SIG-M5 (cell line): ENCODE measurements around the gene CLIC1.

Experiments used
- DNase-seq: peaks from one replicate; lab custom pipeline; 2025; lab: John Stamatoyannopoulos, UW

Gene CLIC1

DNA sequence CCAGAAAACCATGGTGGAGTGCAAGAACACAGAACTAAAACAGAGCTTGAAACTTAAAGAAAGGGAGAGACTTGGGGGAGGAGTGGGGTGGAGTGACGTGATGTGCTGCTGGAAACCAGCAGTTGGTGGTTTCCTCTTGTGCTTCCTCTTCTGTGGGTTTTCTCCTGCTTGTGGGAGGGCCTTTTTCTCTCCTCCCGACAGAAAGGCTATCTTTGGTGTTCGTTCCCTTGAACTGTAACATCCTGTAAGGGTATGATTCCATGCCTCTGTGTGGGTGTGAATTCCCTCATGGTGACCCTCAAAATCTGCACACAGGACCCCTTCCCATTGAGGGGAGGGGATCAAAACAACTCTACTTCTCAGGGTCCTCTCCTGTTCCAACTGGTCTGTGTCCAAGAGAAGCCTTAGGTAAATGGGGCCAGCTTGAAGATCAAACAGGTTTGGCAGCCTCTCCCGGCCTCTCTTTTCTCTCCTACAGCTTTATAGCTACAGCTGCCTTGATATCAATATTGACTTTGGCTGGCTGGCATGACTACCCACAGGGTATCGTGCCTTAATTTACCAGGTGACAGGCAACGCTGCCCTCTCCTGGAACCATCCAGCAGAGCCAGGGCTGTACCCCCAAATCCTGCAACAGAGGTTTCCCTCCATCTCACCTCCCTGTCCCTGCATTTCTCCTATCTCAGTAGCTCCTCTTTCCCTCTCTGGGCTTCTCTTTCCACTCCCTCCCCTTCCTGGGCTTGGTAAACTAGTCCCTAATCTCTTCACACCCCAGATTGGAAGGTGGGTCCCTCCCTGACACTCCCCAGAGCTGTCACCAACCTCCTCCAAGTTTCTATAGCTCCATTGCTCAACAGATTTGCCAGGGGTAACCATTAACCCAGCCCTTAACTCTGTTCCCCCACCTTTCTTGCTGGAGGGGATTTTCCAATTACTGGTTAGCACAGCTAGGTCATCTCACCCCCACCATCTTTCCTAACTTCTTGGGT, 2.0 kb upstream of the CLIC1 start:
- DNase-seq: peak; percentile 96

DNA sequence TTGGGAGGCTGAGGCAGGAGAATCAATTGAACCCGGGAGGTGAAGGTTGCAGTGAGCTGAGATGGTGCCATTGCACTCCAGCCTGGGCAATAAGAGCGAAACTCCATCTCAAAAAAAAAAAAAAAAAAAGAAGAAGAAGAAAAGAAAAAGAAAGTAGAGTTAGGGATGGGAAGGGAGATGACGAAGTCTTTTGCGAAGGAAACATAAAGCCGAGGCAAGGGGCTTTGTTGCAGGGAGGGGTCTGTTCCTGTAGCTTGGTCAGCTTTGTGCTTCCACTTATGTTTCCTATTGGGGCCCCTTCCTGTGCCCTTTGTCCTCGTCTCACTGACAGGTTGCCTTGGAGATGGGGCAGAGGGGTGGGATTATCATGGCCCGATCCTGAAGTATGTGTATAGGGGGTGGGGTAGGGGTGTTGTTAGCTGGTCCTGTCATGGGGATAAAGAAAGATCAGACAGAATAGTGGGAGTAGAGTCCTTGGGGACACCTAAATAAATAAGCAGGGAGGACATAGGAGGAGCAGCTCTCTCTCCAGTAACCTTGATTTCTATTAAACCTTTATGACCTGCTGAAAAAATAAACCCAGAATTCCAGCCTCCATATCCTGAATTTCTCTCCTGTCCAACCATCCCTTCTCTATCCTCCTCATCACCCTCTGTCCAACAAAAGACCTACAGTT, 1.1 kb upstream of the CLIC1 start:
- peak; percentile 1 for DNase-seq

DNA sequence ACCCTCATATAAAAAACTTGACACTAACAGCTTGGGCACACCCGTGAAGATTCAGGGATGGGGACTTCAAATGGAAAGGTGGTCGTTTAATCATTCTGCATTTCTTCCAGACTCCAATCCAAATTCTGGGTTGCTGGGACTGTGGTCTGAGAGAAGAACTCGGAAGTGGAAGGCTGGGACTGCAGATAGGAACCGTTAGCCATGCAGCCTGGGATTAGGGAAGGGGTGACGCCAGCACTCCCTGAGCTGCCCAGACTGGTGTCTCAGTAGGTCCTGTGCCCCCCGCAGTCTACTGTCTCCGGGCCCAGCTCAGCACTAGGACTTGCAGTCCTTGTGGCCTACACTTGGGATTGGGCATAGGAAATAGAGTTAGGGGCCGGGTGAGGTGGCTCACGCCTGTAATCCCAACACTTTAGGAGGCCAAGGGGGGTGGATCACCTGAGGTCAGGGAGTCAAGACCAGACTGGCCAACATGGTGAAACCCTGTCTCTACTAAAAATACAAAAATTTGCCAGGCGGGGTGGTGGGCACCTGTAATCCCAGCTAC, 511 bp upstream of the CLIC1 start:
- no peak for DNase-seq

DNA sequence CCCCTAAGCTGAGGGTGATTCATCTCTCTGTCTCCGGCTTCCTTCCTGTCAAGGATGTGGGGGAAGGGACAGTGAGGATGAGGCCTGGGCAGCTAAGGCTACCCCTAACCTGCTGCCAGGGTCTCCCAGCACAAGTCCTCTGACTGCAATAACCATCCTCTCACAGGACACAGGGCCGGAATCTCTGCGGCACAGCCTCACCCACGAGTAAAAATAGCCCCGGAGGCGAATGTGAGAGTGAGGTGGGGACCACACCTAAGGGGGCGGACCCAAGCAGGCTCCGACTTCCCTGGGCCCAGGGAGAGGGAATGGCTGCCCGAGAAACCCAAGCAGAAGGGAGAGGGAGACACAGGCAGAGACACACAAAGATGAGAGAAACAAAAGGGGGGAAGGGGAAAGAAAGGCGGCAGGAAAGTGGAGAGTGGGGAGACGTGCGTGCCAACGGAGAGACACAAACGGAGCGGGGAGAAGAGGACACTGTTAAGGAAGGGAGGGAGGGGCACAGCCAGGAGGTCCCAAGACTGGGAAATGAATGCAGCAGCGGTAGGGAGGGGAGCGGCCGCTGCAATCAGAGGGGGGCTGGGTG, 1.4 kb downstream of the CLIC1 start:
- no peak for DNase-seq

DNA sequence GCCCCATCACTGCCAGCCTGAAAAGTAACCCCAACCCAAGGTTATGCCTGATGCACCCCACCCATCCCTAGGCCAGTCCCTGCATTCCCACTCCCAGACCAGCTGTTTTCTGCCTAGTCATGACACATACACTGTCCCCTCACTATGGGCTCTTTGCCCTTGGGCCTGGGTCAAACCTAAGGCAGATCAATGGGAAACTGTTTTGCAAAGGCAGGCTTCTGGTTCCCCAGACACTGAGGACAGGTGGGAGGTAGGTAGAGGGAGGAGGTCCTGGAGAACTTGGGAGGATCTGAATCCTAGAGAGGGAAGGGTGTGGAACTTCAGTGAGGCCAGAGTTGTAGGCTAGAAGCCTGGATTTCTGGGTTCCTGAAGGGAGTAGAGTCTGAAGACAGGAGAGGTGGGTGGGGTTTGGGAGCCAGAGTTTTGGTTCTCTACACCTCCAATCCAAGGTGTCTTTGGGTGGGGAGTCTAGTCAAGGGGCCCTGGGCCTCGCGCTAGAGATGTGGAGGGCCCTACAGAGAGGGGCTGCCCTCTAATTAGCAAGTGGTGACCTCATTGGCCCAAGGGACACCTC, 2.0 kb downstream of the CLIC1 start:
- no peak for DNase-seq

DNA sequence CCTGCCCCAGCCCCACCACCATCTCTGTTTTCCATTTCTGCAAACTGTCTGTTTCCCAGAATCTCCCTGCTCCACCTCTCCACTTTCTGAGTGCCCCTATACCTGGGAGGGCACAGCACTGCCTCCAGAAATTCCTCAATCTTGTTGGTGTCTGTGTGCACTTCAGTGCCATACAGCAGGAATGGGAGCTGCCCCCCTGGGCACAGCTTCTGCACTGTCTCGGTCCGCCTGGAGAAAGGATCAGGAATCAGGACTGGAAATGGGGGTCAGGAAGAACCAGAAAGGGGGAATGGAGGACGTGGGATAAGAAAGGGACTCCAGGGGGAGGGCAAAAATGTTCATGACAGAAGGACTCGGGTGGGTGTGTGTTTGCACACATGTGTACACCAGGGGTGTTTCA, 2.6 kb downstream of the CLIC1 start:
- no peak for DNase-seq

DNA sequence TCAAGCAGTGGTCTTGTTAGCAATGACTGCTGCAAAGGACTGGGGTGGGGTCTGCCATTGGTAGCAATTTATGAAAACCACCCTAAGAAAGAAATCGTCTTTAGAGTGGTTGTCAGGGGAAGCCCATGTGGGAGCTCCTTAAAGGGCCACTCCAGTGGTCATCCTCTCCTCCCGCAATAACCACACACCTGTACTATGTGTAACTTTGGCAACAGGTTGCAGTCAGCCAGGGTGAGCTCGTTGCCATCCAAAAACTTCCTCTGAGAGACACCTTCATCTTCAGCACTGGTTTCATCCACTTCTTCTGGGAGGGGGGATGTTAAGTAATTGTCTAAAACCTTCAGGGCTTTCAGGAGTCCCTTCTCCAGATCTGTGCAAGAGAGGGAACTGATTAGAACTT, 4.3 kb downstream of the CLIC1 start:
- no peak for DNase-seq

DNA sequence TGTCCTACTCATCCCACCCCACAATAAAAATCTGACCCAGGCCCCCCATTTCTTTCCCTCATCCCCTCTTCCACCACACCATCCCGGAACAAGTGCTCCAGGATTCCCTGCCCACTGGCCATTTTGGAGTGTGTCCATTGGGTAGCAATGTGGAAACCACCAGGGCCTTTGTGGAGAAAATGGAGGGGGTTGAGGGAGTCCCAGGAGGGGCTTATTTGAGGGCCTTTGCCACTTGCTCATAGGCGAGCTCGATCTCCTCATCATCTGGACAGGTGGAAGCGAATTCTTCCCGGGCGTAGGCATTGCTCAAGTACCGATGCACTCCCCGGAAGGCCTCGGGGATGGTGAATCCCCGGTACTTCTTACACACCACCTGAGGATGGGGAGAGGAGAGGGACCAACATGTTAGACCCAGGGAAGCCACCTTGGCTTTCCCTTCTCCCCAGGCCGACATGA, 5.7 kb downstream of the CLIC1 start:
- DNase-seq: no peak

DNA sequence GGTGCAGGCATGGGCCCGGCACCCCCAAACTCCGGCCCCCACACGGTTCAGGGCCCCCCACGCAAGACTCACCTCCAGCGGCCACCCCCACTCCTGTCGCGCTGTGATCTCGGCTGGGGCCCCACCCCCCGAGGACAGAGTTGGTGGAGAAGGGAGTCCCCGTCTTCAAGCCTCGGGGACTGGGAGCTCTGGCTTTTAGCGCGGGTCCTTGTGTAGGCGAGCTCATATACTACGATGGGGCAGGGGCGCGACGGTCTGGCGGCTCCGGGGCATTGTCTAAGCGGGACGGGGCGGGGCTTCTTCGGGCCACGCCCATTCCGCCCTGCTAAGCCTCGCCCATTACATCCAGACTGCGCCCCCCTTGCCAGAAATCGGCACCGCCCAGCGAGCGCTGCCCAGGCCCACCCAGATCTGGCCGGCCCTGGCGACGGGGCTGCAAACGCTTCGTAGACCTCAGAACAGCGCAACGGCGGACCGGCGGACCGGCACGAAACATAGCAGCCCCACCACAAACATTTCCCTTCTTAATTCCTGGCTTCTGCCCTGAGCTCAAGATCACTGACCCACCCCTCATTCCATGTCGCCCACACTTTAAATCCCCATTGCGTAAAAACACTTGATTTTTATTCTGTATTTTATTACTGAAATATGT, 6.2 kb downstream of the CLIC1 start:
- no peak for DNase-seq

DNA sequence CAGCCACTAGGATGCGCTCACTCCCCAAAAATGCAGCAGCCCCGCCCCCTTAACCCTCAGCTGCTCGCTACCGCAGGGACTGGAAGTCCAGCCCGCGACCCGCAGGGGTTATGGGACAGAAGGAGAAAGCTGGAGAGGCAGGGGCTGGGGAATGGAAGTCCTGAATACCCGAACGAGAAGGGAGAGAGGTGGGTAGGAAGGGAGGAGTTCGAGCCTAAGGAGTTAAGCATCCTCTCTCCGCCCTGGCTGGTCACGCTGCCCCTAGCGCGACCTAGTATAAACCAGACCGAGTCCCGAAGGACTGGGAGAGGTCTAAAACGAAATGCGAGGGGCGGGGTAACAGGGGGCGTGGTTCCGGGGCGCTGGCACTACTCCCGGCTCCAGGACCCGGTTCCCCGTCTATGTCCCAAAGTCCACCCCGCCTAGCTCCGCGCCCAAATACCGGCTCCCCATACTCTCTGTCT, 6.8 kb downstream of the CLIC1 start:
- DNase-seq: no peak

DNA sequence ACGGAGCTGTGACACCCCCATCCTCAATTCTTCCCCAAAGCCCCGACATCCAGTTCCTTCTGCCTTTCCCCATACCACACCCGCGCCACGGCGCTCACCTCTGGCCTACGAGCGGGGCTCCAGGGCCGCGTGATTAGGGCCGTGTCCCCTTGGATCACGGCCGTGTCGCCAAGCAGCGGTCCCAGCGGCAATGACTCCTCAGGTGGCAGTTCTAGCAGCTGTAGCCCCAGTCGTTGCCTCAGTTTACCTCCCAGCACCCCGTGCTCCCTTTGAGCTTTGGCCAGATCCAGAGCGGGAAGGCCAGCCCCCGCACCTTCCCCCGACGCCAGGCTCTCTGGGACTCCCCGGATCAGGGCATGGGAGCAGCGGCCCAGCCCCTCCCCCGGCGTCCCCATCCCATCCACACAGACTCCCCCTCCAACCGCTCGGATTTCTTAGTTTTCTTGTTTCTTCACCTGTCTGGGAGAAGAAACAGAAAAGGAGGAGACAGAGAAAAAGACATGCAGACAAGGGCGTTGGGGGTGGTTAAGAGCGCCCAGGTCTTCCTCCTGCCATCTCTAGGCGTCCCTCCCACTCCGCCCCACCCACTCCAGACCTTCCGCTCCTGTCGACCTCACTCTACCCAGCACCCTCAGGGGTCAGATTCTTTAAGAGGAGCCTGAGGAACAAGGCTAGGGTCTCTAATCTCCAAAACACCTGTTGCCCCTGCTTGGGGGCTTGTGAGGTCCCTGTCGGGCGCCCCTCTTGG, 7.4 kb downstream of the CLIC1 start, which contains the start of gene DDAH2:
Gene DDAH2 (minus strand): TSS at position 533 of the 748 bp plus-strand sequence. CDS start 138 bp downstream, at position 395.
- DNase-seq: no peak

DNA sequence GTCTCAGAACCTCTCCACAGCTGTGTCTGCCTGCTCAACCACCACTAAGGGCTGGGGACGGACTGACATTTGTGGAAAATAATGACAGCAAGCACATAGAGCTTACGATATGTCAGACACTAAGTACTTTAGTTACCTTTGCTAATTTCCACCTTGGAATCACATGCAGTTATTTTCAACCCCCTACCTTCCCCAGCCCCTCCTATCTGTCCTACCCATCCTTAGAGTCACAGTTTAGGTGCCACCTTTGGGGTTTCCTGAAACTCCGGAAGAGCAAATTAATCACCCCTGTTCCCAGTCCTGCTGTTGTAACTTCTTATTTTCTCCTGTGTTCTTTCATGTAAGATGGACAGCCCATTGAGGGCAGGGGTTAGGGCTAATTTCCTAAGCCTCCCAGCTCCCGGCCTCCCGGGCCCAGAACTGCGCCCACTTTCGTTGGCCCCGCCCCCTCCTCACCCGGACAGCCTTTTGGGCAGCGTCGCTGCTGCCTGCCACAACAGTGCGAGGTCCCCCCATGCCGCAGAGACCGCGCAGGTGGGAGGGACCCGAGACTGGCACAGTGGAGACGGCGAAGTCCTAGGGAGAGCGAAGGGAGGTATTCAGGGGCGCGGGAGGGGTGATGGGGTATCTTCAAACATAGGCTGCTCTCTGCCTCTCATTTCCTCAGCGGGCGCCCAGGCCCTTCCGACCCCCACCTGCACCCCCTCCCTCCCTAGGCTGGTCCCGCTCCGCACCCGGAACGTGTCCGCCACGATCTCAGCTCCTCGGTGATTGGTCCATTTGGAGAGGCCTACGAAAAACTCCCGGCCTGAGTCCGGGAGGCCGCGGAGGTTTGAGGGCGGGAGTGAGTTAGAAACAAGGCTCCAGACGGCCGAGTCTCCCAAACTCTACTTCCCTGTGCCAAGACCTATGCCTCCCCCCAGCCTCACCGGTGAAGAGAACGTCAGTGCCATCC, 8.3 kb downstream of the CLIC1 start:
- DNase-seq: no peak

DNA sequence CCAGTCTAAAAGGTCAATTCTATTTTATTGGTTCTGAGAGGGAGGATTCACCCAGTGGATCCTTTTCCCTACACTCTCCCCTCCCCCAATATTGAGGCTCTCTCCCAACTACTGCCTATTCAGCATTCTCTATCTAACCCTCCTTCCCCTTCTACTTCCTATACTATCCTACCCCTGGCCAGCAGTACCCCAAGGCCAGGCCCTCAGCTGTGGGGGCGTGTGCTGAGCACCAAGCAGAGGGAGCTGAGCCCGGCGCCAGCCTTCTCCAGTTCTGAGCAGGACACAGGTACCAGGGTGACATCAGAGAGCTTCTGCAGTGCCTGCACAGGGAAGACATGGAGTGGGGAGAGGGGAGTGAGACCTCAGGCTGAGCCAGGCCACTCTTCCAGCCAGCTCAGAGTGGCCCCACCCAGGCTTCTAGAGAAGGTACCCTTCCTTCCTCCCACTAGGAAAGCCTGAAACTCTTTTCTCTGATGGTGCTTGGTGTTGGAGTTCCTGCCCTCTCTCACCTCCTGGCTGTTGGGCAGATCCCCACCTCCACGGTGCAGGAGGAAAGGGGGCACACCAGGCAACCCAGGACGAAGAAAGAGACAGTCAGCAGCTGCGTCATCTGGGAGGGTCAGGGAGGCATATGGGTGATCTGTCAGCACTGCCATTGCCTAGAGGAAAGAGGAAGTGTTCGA, 9.2 kb downstream of the CLIC1 start:
- peak; percentile 44 for DNase-seq

DNA sequence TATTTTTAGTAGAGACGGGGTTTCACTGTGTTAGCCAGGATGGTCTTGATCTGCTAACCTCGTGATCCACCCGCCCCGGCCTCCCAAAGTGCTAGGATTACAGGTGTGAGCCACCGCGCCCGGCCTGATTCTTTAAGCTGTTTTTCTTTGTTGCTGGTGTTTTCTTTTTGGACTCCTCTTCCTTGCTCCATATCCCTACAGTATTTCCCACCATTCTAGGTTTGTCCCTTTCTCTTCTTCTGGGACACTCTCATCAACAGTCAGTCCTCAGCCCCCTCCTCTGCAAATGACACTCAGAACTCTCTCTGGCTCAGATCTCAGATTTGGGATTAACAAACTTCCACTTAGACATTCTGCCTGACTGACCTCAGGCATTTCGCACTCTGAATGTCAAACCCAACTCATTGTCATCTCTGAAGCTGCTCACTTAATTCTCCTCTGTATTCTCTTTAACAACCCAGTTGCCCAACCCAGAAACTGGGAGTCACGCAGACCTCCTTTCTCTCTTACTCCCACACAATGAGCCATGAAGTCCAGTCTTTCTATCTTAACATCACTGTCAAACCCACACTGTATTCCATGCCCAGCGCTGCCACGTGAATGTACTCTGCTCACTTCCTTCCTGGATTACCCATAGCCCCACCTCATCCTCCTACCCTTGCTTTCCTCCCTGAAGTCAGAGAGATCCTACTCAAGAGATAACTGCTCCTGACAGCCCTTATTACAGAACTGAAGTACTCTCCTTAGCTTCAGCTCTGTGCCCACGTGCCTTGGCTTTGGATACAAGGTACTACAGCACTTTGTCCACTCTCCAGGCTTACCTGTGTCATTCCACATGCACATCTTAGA, 10.6 kb downstream of the CLIC1 start:
- DNase-seq: no peak

DNA sequence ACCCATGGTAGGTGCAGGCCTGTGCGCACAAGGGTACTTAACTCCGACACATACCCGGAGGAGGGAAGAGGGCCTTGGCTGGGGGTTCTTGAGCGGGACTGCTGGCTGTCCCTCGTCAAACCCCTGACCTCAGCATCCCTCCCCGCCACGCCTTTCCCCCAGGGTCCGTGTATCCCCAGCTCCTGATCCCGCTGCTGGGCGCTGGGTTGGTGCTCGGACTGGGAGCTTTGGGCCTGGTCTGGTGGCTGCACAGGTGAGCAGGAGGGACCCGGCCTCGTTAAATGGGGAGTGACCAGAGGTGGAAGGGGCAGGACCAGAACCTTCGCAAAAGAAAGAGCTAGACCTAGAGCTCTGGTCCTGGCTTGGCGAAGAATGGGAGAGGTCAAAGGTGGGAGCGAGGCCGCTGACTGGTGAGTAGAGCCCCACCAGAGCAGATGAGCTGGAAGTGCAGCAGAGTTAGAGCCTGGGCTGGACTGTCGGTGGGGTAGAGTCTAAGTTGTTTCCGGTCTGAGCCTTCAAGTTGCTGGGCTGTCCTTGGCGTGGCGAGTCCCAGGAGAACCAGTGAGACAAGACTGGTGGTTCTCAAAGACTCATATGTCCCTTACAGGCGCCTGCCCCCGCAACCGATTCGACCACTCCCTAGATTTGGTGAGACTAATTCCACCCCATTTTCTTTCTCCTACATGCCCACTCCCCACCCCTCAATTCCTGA, 12.2 kb downstream of the CLIC1 start:
- DNase-seq: no peak

DNA sequence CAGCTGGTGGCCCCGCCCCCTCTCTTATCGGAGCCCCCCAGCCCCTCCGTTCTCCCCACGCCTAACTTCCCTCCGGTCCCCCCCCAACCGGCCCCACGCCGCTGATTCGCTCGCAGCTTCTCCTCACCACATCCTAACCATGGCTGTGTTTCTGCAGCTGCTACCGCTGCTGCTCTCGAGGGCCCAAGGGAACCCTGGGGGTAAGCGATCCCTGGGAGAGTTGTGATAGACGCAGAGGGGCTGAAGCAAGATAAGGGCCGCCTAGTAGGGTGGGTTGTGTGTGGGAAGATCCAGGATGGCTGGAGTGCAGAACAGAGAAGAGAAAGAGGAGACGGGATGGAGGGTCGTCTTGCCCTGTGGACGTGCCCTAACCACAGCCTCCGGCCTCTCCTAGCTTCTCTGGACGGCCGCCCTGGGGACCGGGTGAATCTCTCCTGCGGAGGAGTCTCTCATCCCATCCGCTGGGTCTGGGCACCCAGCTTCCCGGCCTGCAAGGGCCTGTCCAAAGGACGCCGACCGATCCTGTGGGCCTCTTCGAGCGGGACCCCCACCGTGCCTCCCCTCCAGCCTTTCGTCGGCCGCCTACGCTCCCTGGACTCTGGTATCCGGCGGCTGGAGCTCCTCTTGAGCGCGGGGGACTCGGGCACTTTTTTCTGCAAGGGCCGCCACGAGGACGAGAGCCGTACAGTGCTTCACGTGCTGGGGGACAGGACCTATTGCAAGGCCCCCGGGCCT, 12.9 kb downstream of the CLIC1 start, which contains the start of gene MPIG6B:
Gene MPIG6B (plus strand): TSS at position 129 of the 735 bp plus-strand sequence. CDS start 11 bp downstream, at position 140.
- DNase-seq: no peak
